Body of pancreas (tissue), 4 donors: ENCODE results near the gene MAGI1.

Experiments
- CTCF ChIP-seq, 7 experiments: fragments of 450-650 bp in 4 of 7; fragments of 200-600 bp in 3 of 7; sonication (generic) in 3 of 7; IDR thresholded peaks; one replicate each; pipeline ENCODE4 v1.5.1; 2016 to 2019; ENCODE audit warnings: antibody characterized with exemption in 7 of 7
- POLR2A ChIP-seq, 3 donors: fragments of 450-650 bp; IDR thresholded peaks; one replicate each; pipeline ENCODE4 v1.6.1; 2016; ENCODE audit warnings: antibody characterized with exemption in 3 of 3, mild to moderate bottlenecking in 2 of 3

GRCh38 chr3:65665915-65666314, 372.8 kb downstream of the MAGI1 start:
- no peak for TF ChIP-seq CTCF (IDR thresholded peaks at IDR 0.05)
- no peak for TF ChIP-seq POLR2A (IDR thresholded peaks at IDR 0.05)
